ENCODE results near the gene MCC.
"Not testable (repeated sequence)": the region's sequence is repeated elsewhere in the genome, so short reads cannot be mapped to it uniquely, and the experiment has no call there.

The MCC gene

DNA sequence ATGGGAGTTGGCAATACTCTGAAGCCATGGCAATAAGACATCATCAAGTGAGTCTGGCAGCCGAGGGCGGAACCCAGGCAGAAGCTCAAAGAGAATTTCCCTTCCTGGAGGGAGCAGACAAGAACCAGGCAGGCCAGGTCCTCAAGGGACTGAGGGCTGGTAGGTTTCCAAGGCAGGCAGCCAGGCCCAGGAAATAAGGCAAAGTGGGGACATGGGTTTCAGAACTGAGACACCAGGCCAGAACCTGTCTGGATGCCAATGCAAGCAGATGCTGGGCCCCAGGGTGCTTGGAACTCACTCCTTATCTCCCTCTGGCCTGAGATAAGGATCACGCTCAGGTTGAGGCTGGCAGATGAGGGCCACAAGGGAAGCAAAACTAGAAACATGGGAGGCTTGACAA, 62.3 kb downstream of the MCC start:
- ATAC-seq (no peak), DNase-seq (no peak)

DNA sequence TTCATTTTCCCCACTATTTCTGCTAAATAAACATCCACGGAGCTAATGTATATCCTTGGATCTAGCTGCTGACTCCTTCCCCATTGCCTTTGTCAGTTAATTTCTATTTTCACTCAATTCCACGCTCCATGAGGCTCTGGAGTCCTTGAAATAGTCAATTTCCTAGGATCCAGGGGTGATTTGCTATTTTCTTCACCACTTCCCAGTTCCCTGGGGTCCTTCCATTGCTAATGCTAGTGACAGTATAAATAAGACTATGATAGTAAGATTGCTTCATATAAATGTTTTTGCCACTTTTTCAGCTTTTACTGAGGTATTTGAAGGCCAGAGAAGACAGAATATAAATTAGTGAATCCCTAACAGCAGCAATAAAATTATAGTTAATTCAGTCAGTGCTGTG, 66.6 kb downstream of the MCC start:
- ATAC-seq: no peak
- no peak for DNase-seq

DNA sequence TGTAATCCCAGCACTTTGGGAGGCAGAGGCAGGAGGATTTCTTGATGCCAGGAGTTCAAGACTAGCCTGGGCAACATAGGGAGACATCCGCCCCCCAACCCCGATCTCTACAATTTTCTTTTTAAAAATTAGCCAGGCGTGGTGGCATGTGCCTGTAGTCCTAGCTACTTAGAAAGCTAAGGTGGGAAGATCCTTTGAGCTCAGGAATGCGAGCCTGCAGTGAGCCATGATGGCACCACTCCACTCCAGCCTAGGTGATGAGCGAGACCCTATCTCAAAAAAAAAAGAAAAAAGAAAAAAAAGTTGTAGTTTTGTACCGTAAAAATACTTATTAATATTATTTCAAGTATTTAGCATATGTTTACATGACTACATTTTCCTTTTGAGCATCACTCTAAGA, 82.7 kb downstream of the MCC start:
- ATAC-seq: no peak

DNA sequence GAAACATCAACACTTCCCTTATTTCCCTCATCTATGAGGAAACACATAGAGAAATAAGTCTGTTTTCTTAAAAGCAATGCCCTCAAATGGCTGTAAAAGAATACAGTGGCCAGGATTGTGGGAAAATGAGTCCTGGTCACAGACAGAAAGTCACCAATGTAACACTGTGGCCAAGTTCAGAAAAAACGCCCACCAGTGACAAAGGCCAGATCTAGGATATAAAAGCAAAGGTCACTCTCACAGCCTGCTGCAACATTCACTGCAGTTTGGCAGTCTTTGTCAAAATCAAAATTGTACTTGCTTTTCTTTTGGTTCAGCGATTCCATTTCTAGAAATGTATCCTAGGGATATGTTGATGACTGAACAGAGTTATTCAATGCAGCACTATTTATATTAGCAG, 84.0 kb downstream of the MCC start:
- DNase-seq (no peak), ATAC-seq (no peak)

More for the DNA sequence above, 82.7 kb downstream of the MCC start:
- DNase-seq: no peak

DNA sequence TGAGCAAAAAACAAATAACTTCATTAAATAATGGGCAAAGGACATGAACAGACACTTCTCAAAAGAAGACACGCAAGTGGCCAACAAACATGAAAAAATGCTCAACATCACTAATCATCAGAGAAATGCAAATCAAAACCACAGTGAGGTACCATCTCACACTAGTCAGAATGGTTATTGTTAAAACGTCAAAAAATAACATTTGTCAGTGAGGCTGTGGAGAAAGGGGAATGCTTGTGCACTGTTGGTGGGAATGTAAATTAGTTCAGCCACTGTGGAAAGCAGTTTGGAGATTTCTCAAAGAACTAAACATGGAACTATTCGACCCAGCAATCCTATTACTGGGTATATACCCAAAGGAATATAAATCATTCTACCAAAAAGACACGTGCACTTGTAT, 90.3 kb downstream of the MCC start:
- ATAC-seq, DNase-seq: not testable (repeated sequence)

DNA sequence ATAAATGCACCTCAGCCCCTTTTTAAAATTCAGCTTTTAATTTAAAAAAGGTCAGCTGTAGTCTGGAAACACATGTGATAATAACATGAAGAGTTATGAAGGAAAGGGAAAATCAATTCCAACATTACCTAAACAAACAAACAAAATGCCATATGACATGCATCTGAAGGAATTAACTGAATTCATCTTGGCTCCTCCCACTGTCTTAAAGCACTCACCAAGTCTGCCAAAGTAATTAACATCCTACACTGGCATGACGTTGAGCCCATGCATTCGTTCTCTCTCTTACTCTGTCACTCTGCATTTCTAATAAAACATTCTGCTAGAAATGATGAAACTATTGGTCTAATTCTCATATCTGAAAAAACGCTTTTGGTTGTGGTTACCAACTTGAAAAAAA, 91.2 kb downstream of the MCC start:
- no peak for ATAC-seq
- DNase-seq: no peak

DNA sequence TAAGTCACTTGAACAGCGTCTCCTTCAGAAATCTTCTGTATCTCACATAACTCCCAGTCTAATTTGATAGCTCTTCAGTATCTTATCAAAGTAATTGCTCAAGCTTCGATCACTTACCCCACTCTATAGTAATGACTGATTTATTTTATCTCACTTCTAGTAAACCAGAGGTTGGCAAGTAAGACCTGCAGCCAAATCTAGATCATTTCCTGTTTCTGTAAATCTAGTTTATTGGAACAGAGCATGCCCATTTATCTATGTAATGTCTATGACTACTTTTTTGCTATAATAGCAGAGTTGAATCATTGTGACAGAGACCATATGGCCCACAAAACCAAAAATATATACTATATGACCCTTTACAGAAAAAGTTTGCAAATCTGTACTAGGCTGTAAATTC, 93.6 kb downstream of the MCC start:
- ATAC-seq (no peak), DNase-seq (no peak)

DNA sequence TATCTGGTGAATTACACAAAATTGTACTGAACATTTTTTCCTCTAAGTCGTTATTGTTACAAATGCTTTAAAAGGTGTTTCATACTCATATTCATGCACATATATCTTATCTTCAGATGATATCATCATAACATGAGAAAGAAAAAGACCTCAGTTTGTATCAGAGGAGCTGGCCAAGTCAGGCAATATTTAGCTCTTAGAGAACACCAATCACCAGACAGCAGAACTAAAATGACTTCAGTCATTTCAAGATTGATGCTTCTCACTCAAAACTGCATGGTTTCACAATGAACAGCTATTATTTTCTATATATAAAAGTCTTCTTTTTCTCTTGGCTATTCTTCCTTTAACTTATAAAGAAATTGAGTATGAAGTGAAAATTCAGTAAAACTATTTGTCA, 98.0 kb downstream of the MCC start:
- no peak for DNase-seq
- no peak for ATAC-seq

DNA sequence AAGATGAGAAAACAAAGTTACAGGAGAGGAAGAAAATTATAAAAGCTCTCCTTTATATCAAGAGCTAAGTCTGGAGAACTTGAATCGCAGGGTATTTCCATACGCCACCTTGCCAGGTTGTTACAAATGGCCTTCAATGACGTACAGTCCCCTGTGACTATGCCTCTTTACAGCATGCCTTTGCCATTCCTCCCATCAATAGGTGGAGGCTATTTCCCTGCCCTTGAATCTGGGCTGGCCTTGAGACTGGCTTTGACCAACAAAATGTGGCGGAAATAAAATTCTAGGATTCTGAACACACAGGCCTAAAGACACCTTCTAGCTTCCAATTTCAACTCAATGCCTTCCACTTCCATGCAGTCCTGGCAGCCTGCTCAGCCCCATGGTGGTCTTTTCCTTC, 99.1 kb downstream of the MCC start:
- no peak for DNase-seq
- no peak for ATAC-seq

DNA sequence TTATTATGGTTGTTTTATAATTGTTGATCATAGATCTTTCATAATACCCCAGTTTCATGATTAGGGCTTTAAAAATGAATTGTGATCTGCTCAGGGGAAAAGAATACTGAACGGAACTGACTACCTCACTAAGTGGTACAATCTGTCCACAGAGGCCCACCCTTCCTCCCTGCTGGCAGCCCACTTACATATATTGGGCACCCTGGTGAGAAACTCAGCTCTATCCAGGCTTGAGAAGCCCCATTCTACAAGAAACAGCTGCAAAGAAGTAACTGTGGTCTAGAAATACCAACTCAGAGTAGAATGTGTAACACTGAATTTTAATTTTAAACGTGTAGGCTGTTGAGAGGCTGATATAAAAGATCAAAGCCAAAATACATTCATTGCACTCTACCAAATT, 100.4 kb downstream of the MCC start:
- no peak for ATAC-seq
- DNase-seq: no peak

DNA sequence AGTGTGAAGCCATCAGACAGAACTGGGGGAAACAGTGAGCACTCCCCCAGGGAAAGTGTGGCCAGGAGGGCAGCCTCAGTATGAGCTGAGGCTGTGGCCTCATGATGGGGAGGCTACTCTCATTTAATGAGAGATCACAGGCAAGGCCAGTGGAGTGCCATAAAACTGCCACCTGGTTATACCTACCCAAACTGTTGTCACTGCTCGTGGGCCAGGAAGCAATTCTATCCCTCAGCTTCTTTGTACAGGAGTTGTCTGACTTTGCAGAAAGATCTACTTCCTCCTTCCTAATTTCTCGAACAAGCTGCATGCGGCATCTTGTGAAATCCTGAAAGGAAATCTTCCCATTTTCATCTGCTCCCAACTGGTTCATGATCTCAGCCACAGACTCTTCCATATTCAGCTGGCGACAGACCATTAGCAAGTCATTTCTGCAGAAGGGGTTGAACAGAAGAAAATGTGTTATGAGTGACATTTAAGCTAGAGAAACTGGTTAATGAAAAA, 103.4 kb downstream of the MCC start:
- DNase-seq (no peak), ATAC-seq (no peak)

DNA sequence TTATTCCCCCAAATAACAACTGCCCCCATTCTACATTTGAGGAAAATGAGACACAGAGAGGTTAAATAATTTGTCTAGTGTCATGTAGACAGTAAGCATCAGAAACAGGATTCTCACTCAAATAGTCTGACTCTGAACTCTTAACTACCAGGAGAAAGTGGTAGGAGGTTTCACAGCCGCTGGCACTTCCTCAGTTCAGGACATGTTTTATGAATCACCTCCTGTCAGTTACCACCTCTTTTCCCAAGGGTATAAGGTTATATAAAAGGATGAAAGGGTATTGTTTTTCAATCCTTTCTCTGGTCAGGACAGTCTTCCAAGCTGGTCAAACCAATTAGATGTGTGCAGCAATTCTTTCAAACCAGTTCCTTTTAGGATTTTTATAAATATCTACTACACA, 105.5 kb downstream of the MCC start:
- no peak for DNase-seq
- ATAC-seq: no peak

DNA sequence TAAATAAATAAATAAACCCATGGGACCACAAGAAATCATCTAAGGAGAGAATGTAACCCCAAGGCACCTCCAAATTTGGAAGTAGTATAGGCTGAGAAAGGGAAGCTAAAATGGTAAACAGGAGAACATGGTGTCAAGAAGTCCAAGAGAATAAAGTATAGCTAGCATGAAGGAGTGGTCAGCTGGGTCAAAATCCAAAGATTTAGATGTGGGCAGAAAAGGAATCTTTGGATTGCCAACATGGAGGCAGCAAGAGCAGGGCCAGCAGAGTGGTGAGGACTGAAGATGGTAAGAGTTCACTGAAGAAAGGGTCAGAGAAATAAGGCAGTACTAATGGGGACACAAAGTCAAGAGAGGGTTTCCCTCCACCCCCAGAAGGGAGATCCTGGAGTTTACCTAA, 106.5 kb downstream of the MCC start:
- ATAC-seq (no peak), DNase-seq (no peak)

DNA sequence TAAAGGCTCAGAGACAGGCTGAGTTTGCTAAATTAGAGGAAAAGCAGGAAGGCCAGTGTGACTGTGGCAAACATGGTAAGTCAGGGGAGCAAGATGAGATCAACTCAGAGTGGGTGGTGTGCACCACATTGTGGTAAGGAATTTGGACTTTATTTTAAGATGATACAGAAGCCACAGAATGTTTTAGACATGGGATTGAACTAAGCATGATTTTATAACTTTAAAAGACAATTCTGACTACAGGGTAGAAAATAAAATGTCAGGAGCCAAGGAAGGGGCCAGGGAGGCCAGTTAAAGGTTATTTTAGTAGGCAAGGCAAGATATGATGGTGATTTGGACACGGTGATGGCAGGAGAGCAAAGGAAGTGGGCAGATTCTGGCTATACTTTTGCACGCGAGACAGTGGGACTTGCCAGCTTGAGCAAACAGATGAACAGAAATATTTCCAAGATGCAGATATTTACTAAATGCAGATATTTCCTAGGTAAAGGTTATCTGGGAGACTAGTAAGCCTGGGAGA, 107.4 kb downstream of the MCC start:
- ATAC-seq: peak; percentile 64
- DNase-seq: no peak

DNA sequence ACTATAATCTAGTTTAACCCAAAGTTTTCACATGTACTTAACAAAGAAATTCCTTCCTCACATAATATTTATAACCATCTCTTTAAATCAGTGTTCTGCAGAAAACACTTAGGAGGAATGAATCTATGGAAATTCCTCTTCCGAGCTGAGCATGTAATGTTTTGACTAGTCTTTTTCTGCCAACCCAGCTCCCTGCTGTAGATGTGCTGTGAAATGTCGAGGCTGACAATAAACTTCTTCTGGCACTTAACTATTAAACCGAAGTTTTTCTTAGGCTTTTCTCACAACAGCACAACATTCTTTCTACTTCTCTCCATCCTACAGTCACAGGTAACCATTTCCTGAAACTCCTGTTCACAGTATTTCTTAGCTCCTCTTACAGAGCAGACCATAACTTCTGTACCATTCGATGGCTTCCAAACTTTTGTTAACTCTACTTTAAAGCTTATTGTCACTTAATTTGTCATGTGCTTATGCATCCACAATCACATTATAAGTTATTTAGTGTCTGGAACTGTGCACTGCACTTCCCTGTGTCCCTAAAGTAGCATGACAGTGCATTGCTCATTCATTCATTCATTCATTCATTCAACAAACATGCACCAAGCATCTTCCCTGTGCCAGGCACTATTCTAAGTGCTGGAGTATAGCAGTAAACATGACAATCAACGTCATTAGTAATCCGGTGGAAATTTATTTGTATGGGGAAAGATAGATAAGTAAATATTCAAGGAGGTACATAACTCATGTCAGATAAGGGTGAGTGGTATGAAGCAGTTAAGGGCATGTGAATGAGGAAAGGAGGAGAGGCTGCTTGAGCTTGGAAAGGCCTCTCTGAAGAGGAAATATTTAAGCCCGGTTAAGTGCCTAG, 108.1 kb downstream of the MCC start:
- ATAC-seq (no peak), DNase-seq (no peak)

DNA sequence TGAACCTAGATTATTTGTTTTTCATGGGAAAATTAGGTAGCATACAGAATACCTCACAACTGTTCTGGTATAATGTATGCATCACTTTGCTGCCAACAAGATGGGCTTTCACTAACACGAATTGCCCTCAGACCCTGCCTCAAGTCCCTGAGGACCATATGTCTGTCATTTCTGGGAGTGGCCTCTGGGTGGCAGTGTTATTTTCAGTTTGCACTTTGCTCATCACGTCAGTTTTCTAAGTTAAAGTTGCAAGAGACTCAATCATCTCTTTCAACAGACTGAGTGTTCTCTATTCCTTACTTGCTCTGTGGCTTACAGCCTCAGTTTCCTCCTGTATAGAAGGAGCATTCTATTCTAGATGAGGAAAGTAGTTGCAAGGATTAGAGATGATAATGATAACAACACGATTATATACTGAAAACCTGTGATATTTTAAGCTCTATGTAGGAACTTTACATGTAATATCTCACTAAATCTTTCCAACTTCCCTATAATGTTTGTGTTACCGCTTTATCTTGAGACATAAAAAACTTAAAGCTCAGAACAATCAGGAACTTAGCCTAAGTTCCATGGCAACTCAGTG, 109.2 kb downstream of the MCC start:
- ATAC-seq (peak; percentile 47), DNase-seq (peak; percentile 61)

DNA sequence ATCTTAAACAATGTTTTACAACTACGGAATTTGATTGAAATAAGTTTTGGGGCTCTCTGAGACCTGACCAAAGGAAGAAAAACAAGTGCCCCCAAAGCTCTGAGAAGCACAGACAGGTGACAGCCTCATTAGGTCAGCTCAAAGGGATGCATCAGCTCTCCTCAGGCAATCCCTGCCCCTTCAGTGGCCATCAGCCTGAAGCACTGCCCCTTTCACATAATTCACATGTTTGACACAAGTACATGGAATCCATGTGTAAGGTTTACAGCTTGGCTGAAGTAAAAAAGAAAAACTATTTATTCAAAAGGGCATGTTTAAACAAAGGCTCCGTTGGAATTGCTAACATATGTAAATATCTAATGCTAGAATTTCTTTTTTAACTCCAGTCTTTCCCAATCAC, 109.7 kb downstream of the MCC start:
- DNase-seq (no peak), ATAC-seq (no peak)

DNA sequence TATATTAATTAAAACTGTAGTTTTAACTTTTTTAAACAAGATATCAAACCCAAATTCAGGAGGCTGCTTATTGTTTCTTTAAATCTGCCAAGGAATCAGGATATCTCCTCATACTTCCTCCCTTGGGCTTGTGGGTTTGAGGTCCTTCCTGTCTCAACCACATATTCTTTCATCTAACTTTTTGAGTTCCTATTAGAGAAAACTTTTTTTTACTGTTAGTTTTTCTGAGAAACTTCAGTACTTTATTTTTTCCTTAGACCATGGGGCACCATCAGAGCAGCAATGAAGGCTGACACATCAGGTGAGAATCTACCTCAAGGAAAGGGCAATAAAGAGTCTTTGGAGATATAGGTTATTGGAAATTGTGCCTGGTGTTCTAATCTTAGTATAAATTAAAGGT, 110.2 kb downstream of the MCC start:
- ATAC-seq (no peak), DNase-seq (no peak)

DNA sequence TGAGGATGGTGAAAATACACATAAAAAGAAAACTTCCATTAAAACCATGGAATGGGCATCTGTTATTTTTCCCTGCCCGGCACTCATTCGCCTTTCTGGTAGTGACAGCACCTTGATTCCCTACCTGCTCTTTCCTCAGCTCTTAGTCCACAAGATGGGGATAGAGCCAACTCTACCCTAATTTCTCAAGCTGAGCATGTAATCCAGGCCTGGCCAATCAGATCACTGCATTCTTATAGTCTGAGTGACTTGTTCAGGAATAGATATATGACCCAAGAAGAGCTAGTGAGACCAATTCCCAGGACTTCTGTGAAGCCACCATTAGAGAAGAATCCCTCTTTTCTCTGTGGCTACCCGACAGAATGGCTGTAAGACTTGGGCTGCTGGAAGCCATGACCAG, 111.6 kb downstream of the MCC start:
- no peak for DNase-seq
- ATAC-seq: no peak

DNA sequence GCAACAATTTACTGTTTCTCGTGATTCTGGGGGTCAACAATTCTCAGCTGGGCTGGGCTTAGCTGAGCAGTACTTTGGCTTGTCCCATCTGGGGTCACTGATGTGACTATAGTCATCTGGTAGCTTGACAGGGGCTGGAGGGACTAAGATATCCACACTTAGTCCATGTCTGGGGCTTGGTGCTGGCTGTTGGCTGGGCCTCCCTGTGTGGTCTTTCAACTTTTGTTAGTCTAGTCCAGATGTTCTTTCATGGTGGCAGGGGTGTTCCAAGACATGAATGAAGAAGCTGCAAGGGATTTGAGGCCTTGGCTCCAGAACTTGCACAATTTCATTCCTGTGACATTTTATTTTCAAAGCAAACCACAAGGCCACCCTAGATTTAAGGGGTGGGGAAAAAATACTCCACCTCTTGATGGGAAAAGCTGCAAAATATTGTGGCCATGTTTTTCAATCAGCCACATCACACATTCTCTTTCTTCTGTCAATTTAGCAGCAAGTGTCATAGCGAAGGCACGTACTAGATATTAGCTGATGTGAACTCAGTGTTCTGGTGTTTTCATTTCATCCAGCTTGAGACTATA, 112.7 kb downstream of the MCC start:
- no peak for DNase-seq
- ATAC-seq: no peak

DNA sequence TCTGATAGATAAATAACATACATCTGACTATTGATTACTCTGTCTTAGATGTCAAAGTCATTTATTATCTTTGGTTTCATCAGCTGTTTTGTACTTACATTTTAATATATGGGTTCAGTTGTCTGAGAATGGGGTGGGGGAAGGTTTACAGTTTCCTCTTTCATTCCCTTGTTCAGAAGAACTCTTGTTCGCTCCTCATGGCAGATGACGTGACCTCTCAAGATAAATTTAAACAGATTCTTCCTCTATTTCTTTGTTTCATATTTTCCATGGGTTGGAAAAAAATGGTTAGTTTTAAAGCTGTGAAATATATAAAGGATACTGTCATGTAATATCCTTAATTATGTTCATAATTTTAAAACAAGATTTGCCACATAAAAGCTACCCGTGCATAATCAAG, 114.8 kb downstream of the MCC start:
- DNase-seq: no peak
- ATAC-seq: no peak

DNA sequence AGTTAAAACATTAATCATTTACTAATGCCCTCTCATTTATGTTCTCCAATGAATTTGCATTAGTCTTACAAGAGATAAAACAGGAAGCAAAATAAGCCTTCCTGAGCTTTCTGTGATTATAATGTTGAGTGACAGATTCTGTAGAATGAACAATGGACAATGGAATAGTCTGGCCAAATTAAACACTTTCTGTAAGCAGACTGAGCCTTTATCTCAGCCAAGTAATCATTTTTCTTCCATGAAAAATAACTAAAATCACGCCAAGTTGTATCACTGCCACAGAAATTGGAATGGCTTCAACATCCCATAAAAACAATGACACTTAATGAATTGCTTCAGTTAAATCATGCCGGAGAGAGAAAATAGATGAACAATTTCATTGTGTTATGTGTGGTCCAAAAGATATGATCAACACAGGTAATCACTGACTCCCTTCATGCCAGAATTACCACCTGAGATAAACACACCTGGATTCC, 116.5 kb downstream of the MCC start:
- DNase-seq (no peak), ATAC-seq (no peak)

DNA sequence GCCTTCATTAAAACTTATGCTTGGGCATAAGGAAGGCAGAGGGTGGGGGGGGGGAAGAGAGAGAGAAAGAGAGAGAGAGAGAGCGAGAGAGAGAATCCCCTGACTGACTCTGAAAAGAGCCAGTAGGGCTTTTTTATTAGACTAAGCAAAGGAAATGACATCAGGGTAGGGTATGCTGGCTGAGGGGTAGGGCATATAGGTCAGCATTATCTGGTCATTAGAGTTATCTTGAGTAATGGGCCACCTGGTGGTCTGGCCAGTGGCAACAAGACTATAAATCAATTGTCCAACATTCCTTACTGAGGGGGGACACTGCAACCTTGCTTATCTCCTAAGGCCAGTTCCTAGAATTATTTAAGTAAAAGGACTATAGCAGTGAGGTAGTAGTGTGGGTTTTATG, 120.7 kb downstream of the MCC start:
- no peak for DNase-seq
- no peak for ATAC-seq
